Smooth muscle cell of the coronary artery (primary cell): Measurements from ENCODE around the gene ZNF837. TPM values are rescaled to one million over a fixed set of nuclear protein-coding genes. Genes with fewer than 3 reads are reported as not detected.

Experiments used
- total RNA-seq: library from RNA; depleted of rRNA; stranded (reverse); fragments of >200 nt; gene quantifications from 2 replicates; pipeline ENCODE4 v1.2.3, GENCODE V29; 2014; ENCODE audit warnings: low replicate concordance

The ZNF837 gene
- total RNA-seq, result 0.35 and 2.0 TPM in 2 replicates

DNA sequence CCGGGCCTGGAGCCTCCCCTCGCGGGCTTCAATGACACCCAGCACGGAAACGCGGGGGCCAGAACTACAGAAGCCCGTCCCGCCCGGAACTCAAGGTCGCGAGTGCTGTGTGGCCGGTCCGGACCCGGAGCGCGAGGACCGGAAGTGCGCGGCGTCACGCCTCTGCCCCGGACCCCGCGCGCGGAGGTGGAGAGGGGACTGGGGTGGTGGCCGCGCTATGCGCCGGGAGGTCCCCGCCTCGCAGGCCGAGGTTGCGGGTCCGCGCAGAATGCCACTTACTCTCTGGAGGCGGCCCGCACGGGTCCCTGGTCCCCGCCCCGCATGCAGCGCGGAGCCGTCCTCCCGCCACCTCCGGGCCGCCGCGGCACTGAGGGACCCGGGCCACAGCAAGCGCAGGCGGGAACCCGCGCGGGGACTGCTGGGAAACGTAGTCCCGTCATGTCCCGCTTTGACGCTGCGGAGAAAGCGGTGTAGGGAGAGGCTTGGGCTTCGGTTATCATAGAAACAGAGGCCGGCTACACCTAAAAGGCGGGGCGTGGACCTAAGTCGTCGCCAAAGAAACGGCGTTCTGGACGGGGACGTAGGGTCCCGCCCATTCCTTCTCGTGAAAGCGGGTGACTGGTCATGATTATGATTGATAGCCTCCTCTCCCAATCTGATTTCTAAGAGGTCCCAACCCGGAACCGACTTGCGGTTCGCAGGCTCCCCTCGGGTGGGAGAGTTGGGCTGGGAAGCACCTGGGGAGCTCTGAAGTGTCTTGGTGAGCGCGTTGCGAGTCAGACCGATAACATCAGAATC, at the start of gene ZNF837:
Gene ZNF837 (minus strand): TSS at position 369 of the 798 bp plus-strand sequence. CDS start 11,698 bp downstream, outside the sequence.

DNA sequence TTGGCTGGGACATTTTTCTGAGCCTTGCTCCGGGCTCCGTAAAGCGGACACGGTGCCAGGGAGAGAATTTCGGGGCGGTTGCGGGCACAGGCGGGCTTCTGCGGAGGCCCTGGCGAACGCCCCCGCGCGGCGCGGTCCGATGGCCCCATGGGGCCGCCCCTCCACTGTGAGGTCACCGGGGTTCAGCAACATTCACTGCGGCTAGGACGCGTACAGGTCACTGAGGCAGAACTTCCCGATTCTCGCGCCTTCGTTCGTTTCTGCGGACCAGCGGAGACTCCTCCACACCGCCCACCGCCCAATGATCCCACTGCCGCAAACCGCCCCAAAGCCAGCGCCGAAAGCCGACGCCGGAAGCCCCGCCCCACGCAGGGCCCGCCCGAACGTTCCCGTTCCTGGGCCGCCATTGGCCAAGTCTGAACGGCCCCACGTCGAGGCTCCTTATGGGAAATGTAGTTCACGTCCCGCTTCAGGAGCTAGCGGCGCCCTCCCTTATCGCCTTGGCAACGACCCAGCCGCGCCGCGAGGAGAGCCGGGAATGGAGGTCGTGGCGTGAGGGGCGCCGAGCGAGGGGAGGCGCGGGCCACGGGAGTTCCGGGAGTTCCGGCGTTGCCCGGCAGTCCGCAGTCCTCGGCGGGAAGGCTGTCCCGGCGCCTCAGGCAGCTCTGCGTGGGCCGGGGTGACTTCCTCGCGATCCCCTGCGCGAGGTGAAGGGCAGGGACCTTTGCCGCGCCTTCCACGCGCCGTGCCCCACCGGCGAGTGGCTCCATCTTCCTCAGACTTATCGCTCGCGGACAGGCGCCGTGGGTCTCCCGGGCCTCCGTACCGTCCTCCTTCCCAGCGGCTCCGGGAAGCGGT, 27.6 kb upstream of the ZNF837 start, which contains the start of gene ZNF584:
Gene ZNF584 (plus strand): TSS at position 498 of the 858 bp plus-strand sequence. CDS start 499 bp downstream, outside the sequence.

DNA sequence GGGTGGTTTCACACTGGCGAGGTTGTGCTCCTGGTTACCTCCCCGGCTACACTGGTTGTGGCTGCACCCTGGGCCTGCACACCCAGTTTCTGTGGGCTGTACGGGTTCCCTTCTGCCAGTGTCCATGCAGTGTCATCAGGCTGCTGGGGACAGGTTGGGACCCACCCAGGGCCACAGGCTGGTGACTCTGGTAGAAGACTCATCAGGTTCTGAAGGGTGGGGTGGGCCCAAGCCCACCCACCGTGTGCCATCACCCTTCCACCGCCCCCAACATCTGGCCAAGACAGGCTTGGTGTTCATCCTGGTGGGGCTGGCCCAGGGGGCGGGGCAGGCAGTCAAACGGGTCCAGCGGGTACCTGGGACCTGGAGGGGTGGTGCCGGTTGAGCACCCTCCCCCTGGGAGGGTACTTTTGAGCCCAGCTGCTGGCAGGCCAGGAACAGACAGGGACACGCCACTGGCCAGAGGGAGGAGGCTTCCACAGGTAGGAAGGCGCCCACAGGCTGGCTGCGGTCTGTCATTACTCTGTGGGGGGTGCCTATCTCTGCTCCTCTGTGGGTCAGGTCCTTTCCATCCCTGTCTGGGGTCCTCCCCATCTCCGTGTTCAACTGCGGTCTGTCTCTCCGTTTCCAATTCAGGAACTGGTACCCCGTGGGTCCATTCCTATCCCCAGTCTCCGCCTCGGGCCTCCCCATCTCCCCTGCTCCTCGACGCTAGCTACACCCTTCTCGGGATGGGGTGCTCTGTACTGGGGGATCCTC, 14.6 kb upstream of the ZNF837 start, which contains the start of gene RNF225:
Gene RNF225 (plus strand): TSS at position 437 of the 759 bp plus-strand sequence. CDS start 434 bp downstream, outside the sequence.

DNA sequence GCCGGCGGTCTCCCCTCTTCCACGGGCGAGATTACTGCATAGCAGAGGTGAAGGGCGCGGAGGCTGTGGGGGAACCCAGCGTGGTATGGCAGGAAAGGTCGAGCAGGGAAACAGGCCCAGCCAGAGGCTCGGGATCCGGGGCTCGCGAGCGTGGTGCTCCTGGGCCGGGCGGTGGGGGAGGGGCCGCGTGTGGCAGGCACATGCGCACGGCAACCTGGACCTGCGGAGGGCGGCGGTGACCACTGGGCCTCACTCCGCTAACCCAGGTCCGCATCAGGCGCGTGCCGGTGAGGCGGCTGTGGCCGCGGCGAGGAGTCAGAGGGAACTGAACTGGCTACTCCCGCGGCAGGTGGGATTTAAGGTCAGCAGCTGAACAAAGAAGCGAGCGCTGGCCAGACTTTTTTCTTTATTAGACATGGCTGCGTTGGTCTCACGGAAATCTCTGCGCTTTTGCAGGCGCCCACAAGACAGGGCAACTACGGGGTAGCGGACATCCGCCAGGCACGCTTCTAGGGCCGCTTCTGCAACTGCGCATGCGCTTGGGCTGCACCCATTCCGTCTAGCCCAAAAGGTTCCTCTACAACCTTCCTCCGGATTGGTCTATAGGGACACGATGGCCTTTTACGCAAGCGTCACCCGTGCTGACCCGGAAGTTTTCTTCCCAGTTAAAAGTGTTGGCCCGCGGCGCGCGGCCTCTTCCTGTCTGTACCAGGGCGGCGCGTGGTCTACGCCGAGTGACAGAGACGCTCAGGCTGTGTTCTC, 5.9 kb upstream of the ZNF837 start, which contains the start of gene RPS5:
Gene RPS5 (plus strand): TSS at position 694 of the 762 bp plus-strand sequence. CDS start 869 bp downstream, outside the sequence.

DNA sequence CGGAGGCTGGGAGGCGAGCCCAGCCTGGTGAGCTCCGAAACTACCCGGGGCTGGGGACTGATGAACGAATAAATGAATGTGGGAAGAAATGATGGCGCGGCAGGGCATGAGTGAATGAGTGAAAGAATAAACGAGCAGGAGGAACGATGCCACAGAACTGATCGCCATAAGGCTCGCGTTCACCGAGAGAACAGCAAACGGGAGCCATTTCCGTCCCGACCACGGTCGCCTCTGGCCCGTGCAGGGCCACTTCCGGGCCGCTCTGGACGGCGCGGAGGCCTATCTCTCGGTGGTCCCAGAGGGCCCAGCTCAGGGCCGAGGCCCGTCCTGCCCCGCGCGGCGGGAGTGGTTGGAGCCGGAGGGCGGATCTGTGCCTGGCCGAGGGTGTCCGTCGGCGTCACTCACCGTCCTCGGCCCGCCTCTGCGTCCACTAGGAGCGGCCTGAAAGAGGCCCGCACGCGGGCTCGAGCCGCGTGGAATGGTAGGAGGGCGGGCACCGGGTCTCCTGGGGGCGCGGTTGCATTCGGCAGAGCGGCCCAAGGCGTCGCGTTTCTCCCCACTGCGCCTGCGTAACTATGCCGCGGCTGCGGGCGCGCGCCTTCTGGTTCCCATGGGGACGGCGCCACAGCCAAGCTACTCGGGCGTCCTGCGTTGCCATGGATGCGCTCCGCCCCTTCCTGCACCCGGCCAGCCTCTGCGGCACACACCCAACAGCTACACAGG, 18.4 kb downstream of the ZNF837 start, which contains the start of gene ZNF497:
Gene ZNF497 (minus strand): TSS at position 480 of the 723 bp plus-strand sequence. CDS start 5,116 bp downstream, outside the sequence.

DNA sequence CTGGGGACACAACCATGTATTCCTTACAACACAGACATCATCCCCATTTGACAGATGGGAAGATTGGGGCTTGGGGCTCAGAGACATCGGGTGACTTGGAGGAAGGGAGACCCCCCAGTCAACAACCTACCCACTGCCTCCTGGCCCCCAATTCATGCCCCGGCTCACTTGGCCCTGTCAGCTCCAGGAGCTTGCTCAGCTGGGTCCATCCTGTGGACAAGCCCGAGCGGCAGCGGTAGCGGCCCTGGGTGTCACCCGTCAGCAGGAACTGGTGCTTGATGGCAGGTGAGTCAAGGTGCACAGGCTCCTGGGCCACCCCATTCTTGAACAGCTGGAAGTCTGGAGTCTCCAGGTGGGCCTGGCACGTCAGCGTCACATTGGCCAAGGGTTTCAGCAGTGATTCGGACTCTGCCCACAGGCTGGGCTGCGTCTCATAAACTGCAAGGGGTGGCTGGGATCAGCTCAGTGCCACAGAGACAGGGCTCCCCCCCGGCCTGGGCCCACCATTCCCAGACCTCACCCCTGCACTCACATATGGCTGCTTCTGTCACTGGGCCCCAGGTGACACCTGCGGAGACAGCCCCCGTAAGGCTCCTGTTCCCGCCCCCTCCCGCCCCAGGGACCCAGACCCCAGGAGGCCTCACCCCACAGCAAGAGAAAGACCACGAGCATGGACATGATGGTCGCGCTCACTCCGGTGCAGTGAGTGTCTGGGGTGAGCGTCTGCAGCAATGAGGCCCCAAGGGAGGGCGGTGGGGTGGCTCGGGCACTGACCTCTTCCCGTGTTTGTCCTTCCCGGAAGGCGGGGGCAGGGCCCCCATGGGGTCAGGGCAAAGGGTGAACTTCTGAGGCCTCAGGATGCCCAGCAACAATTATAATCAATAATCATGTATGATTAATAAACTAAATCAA, 27.8 kb downstream of the ZNF837 start, which contains the start of gene A1BG:
Gene A1BG (minus strand): TSS at position 733 of the 912 bp plus-strand sequence. CDS start 55 bp downstream, at position 678.

DNA sequence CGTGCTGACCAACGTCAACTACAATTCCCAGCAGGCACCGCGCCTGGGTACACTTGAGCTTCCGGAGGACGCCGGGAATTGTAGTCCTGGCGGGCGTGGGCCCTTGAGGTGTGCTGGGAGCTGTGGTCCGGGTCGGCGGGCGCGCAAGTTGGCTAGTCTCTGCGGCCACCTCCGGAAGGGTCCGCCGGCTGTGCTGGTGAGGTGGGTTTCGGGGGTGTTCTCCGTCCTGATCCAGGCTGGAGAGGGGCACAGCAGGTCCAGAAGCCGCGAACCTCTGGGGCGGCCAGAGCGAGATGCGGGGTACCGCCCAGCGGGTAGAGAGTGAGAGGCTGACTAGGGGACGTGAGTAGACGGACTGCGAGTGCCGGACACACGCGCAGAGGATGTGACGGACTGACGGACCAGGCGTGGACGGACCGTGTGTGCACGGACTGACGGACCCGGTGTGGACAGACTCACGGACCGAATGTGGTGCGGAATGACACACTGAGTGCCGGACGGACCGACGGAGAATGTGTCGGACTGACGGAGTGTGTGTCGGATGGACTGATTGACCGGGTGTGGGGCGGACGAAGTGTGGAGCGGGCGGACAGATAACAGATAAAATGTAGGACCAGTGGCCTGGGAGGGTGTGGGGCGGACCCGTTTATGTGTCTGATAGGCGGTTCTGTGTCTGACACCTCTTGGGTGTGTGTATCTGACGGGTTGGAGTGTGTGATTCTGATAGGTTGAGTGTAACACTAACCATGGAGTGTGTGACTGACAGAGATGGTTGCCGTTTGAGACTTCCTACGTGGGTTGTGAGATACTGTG, 53.7 kb downstream of the ZNF837 start, which contains the start of gene ZSCAN22:
Gene ZSCAN22 (plus strand): TSS at position 81 of the 813 bp plus-strand sequence. CDS start 7,809 bp downstream, outside the sequence.

Other genes with a start within 250 kb of the ZNF837 start
- 9.7 and 12.7 TPM in 2 replicates for gene ZNF329, start 230.2 kb downstream of the ZNF837 start, total RNA-seq
- gene ZNF274, start 198.0 kb downstream of the ZNF837 start, total RNA-seq, result 10.6 and 23.0 TPM in 2 replicates
- 13.8 and 29.7 TPM in 2 replicates for gene ZNF544, start 152.1 kb downstream of the ZNF837 start, total RNA-seq
- 1.6 and 2.6 TPM in 2 replicates for gene ZNF8, start 102.1 kb downstream of the ZNF837 start, total RNA-seq
- 25.6 and 28.2 TPM in 2 replicates for gene ERVK3-1, start 75.7 kb downstream of the ZNF837 start, total RNA-seq
- gene ZSCAN22, start 54.0 kb downstream of the ZNF837 start, total RNA-seq, result 2.0 and 2.3 TPM in 2 replicates
- gene A1BG, start 27.5 kb downstream of the ZNF837 start, total RNA-seq, result 16.8 and 28.1 TPM in 2 replicates
- gene ZNF497, start 18.3 kb downstream of the ZNF837 start, total RNA-seq, result 0.68 and 1.4 TPM in 2 replicates
- gene RPS5, start 6.2 kb upstream of the ZNF837 start, total RNA-seq, result 3,343 and 4,752 TPM in 2 replicates
- gene RNF225, start 14.6 kb upstream of the ZNF837 start, total RNA-seq, result 0.15 TPM in 1 of 2 replicates, not detected in the other
- gene ZNF584, start 27.6 kb upstream of the ZNF837 start, total RNA-seq, result 8.5 and 19.1 TPM in 2 replicates
- 5.9 and 8.3 TPM in 2 replicates for gene ZNF132, start 59.1 kb upstream of the ZNF837 start, total RNA-seq
- gene ZNF324B, start 70.6 kb upstream of the ZNF837 start, total RNA-seq, result 8.3 and 16.8 TPM in 2 replicates
- 12.6 and 16.7 TPM in 2 replicates for gene ZNF324, start 86.0 kb upstream of the ZNF837 start, total RNA-seq
- gene ZNF446, start 95.3 kb upstream of the ZNF837 start, total RNA-seq, result 4.0 and 6.1 TPM in 2 replicates
- gene SLC27A5, start 131.0 kb upstream of the ZNF837 start, total RNA-seq, result 13.1 and 24.8 TPM in 2 replicates
- 5.0 and 5.4 TPM in 2 replicates for gene ZBTB45, start 138.8 kb upstream of the ZNF837 start, total RNA-seq
- 368 and 427 TPM in 2 replicates for gene TRIM28, start 163.0 kb upstream of the ZNF837 start, total RNA-seq
- gene CHMP2A, start 174.1 kb upstream of the ZNF837 start, total RNA-seq, result 182 and 214 TPM in 2 replicates
- 95.1 and 115 TPM in 2 replicates for gene UBE2M, start 177.6 kb upstream of the ZNF837 start, total RNA-seq
- 9.5 and 15.8 TPM in 2 replicates for gene MZF1, start 192.3 kb upstream of the ZNF837 start, total RNA-seq